ENCODE data around the gene THAP7.

Gene THAP7

GRCh38 chr22:20986365-20986764, 15.6 kb downstream of the THAP7 start:
- Histone ChIP-seq H3K4me1 (ENCODE audit: insufficient read depth, low read length) (peaks cover 22% of the 10 kb centered on the region), H3K79me2 (ENCODE audit: insufficient read depth, low read length) (peaks cover 28% of the 10 kb centered on the region), H3K9me3 (ENCODE audit: insufficient read depth, low read length, severe bottlenecking) (no peaks in the 10 kb centered on the region), H3K27ac (ENCODE audit: low read length) (no peak overlapping the region), H3K27me3 (ENCODE audit: insufficient read depth, low read length, poor library complexity) (no peaks in the 10 kb centered on the region), H2AFZ (ENCODE audit: low read depth, low read length) (no peak overlapping the region), H3K9ac (ENCODE audit: low read depth, low read length) (no peak overlapping the region), H4K20me1 (ENCODE audit: insufficient read depth, low read length) (no peaks in the 10 kb centered on the region), H3K36me3 (ENCODE audit: insufficient read depth, low read length) (peaks cover 60% of the 10 kb centered on the region), H3K4me2 (ENCODE audit: insufficient read depth, low read length) (no peak overlapping the region), H3K4me3 (ENCODE audit: low read depth in 1 of 2, low read length in 2 of 2) (no peak overlapping the region)
- no peak for TF ChIP-seq EZH2 (IDR thresholded peaks at IDR 0.05; ENCODE audit: borderline replicate concordance, low read depth, low read length, severe bottlenecking)
- TF ChIP-seq, protein P1, sequence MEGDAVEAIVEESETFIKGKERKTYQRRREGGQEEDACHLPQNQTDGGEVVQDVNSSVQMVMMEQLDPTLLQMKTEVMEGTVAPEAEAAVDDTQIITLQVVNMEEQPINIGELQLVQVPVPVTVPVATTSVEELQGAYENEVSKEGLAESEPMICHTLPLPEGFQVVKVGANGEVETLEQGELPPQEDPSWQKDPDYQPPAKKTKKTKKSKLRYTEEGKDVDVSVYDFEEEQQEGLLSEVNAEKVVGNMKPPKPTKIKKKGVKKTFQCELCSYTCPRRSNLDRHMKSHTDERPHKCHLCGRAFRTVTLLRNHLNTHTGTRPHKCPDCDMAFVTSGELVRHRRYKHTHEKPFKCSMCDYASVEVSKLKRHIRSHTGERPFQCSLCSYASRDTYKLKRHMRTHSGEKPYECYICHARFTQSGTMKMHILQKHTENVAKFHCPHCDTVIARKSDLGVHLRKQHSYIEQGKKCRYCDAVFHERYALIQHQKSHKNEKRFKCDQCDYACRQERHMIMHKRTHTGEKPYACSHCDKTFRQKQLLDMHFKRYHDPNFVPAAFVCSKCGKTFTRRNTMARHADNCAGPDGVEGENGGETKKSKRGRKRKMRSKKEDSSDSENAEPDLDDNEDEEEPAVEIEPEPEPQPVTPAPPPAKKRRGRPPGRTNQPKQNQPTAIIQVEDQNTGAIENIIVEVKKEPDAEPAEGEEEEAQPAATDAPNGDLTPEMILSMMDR (IDR thresholded peaks at IDR 0.05; ENCODE audit: borderline replicate concordance, extremely low read depth, low read length, poor library complexity, severe bottlenecking): no peak
- no peak for ATAC-seq (ENCODE audit: insufficient read depth, low read depth)
- no peak for DNase-seq

GRCh38 chr22:20985720-20986119, 16.2 kb downstream of the THAP7 start:
- DNase-seq: no peak
- Histone ChIP-seq H3K79me2 (ENCODE audit: insufficient read depth, low read length) (peaks cover 34% of the 10 kb centered on the region), H3K27me3 (ENCODE audit: insufficient read depth, low read length, poor library complexity) (no peaks in the 10 kb centered on the region), H3K4me2 (ENCODE audit: insufficient read depth, low read length) (no peak overlapping the region), H3K4me1 (ENCODE audit: insufficient read depth, low read length) (peaks cover 28% of the 10 kb centered on the region), H3K36me3 (ENCODE audit: insufficient read depth, low read length) (peaks cover 54% of the 10 kb centered on the region), H3K9me3 (ENCODE audit: insufficient read depth, low read length, severe bottlenecking) (no peaks in the 10 kb centered on the region), H2AFZ (ENCODE audit: low read depth, low read length) (no peak overlapping the region), H4K20me1 (ENCODE audit: insufficient read depth, low read length) (no peaks in the 10 kb centered on the region), H3K9ac (ENCODE audit: low read depth, low read length) (no peak overlapping the region), H3K4me3 (ENCODE audit: low read depth in 1 of 2, low read length in 2 of 2) (no peak overlapping the region), H3K27ac (ENCODE audit: low read length) (no peak overlapping the region)
- TF ChIP-seq, protein P1 (IDR thresholded peaks at IDR 0.05; ENCODE audit: borderline replicate concordance, extremely low read depth, low read length, poor library complexity, severe bottlenecking): no peak
- no peak for TF ChIP-seq EZH2 (IDR thresholded peaks at IDR 0.05; ENCODE audit: borderline replicate concordance, low read depth, low read length, severe bottlenecking)
- ATAC-seq (ENCODE audit: insufficient read depth, low read depth): no peak

GRCh38 chr22:20983081-20983771, 18.7 kb downstream of the THAP7 start:
- peak overlapping the region; percentile 88 for H3K9ac ChIP-seq (ENCODE audit: low read depth, low read length)
- no peak for ATAC-seq (ENCODE audit: insufficient read depth, low read depth)

More at GRCh38 chr22:20983081-20983771, 18.7 kb downstream of the THAP7 start:
- Histone ChIP-seq H3K36me3 (ENCODE audit: insufficient read depth, low read length) (peaks cover 38% of the 10 kb centered on the region), H3K9me3 (ENCODE audit: insufficient read depth, low read length, severe bottlenecking) (peaks cover 5% of the 10 kb centered on the region), H3K4me2 (ENCODE audit: insufficient read depth, low read length) (peak overlapping the region; percentile 92), H3K79me2 (ENCODE audit: insufficient read depth, low read length) (peaks cover 34% of the 10 kb centered on the region), H4K20me1 (ENCODE audit: insufficient read depth, low read length) (no peaks in the 10 kb centered on the region), H3K4me3 (ENCODE audit: low read depth in 1 of 2, low read length in 2 of 2) (peak overlapping the region; percentile 78 to 88; a peak in 3 of 4 replicates), H3K4me1 (ENCODE audit: insufficient read depth, low read length) (peaks cover 30% of the 10 kb centered on the region), H2AFZ (ENCODE audit: low read depth, low read length) (peak overlapping the region; percentile 95; the same call in 1 of the 2 replicates), H3K27me3 (ENCODE audit: insufficient read depth, low read length, poor library complexity) (no peaks in the 10 kb centered on the region), H3K27ac (ENCODE audit: low read length) (peak overlapping the region; percentile 94)
- TF ChIP-seq, protein P1 (IDR thresholded peaks at IDR 0.05; ENCODE audit: borderline replicate concordance, extremely low read depth, low read length, poor library complexity, severe bottlenecking): no peak
- DNase-seq: no peak

All from DND-41 (cell line).